HEK293T (cell line): Measurements from ENCODE around the gene DNAH12.
"Not testable (repeated sequence)": the region's sequence is repeated elsewhere in the genome, so short reads cannot be mapped to it uniquely, and the experiment has no call there.

Experiments
- ELF4 ChIP-seq: fragments of 450-650 bp; IDR thresholded peaks from 2 replicates; pipeline ENCODE4 v1.6.1; 2017; ENCODE audit warnings: antibody characterized with exemption
- FOXM1 ChIP-seq: fragments of 450-650 bp; IDR thresholded peaks from 2 replicates; pipeline ENCODE4 v1.6.1; 2017; ENCODE audit warnings: mild to moderate bottlenecking, borderline replicate concordance
- LEF1 ChIP-seq: fragments of 450-650 bp; IDR thresholded peaks from 2 replicates; pipeline ENCODE4 v1.6.1; 2017; ENCODE audit warnings: mild to moderate bottlenecking, borderline replicate concordance
- TF ChIP-seq, protein P1 (sequence below): fragments of 450-650 bp; IDR thresholded peaks from 2 replicates; pipeline ENCODE4 v1.6.1; 2016

GRCh38 chr3:57448489-57448888 lies 95.7 kb downstream of the DNAH12 start:
- TF ChIP-seq, protein P1, sequence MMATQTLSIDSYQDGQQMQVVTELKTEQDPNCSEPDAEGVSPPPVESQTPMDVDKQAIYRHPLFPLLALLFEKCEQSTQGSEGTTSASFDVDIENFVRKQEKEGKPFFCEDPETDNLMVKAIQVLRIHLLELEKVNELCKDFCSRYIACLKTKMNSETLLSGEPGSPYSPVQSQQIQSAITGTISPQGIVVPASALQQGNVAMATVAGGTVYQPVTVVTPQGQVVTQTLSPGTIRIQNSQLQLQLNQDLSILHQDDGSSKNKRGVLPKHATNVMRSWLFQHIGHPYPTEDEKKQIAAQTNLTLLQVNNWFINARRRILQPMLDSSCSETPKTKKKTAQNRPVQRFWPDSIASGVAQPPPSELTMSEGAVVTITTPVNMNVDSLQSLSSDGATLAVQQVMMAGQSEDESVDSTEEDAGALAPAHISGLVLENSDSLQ: not testable (repeated sequence)
- TF ChIP-seq LEF1, FOXM1, ELF4: not testable (repeated sequence)
